Fibroblast of skin of left quadriceps (primary cell): ENCODE results near the gene TSPAN9.

ENCODE experiments used
- DNase-seq, 2 experiments: peaks; one replicate each; pipeline ENCODE4 v3.0.0-alpha.2; 2013; ENCODE audit warnings: low read depth in 2 of 2

Gene TSPAN9

DNA sequence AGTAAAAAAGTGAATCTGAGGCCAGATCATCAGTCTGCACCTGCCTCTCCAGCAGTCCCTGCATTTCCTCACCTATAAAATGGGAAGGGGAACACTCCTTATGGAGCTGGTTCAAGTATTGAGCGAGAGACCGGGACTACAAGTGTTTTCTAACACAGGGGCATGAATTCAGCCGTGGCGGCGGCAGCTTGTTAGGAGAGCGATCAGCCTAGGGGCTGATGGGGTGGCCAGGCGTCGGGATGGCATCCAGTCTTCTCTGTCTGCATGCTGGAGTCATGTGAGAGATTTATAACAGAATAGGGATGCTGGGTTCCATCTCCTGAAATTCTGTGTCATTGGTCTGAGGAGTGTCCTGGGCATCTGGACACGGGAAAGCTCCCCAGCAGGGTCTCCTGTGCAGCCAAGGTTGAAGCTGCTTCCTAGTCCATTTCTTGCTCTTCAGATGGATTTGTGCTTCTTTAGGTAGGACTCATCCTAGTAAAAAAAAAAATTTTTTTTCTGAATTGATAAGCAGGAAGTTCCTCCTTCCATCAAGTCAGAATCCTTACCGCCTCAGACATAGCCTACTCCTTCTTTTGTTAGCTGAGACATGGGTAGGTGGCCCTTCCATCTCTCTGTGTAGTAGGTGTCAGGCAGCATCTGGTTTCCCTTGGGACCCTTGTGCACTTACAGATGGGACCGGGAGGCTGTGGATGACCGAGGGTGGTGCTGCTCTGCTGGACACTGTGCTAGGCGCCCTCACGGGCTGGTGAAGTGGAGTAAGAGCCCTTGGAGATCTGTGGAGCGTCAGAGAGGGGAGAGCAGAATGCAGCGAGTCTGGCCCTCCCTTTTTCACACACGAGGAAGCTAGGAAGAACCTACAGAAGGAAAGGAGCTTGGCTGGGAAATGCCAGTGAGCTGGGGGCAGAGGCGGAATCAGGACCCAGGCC, 146.7 kb downstream of the TSPAN9 start:
- DNase-seq = no peak

DNA sequence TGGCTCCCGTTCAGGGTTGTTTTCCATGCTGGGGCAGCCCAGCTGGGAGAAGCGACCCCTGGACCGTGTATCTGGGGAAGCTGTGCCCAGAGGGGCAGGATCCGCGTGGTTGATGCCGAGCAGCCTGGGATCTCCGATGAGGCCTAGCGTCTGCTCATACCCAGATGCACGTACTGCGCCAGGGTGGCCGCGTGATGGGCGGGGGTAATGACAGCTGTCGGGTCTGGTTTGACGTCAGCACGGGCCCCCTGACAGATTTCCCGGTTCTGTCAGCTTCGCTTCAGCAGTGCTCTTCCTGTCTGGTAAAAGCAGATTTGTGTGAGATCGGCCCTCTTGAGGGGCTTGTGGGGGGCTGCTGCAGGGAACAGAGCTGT, 147.3 kb downstream of the TSPAN9 start:
- DNase-seq = no peak

DNA sequence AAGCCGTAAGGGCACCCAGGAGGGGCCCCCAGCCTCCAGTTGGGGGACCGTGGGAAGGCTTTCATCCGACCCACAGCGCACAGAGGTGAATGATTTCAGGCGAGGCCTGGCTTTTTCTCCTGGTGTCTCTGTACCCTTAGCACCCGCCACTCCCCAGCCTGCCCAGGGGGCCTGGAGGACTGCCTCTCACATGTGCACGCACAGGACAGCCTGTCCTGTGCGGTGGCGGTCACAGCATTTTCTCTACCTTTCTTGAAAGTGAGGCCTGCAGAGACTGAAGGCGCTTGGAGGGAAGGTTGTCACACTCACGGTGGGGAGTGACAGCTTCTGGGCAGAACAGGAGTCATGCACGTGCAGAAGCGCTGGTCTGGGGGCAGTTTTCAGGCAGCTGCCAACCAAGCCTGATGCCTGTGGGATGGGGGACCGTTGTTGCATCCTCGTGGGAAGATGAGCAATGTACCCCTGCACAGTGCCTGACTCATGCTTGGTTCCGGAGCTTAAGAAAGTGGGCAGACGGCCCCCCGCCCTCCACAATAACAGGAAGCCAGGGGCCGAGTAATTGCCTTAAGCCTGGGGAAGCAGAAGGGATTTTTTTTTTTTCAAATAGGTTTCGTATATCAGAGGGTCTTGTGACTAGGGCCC, 148.1 kb downstream of the TSPAN9 start:
- peak in 1 of 2 experiments; percentile 36 for DNase-seq

GRCh38 chr12:3225796-3226180, 148.6 kb downstream of the TSPAN9 start:
- no peak for DNase-seq

GRCh38 chr12:3226264-3226663, 149.1 kb downstream of the TSPAN9 start:
- DNase-seq = no peak

GRCh38 chr12:3227076-3227975, 150.1 kb downstream of the TSPAN9 start:
- DNase-seq = no peak

GRCh38 chr12:3228552-3228951, 151.4 kb downstream of the TSPAN9 start:
- DNase-seq = no peak

DNA sequence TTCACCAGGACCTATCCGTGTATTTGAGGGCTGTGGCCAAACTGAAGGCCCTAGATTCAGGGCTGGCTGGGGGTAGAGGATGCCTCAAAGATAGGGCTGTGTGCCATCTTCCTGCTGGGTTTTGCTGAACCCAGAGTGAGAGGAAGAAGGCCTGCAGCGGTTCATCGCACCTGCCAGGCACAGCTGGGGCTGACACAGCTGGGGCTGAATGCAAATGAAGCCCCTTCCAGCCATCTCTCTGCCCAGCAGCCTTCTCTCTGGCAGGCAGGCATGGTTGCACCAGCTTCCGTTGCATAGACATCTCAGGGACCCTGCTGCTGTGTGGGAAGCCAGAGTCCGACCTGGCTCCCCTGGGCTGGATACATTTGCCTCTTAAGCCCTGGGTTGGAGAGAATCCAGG, 152.4 kb downstream of the TSPAN9 start:
- no peak for DNase-seq

DNA sequence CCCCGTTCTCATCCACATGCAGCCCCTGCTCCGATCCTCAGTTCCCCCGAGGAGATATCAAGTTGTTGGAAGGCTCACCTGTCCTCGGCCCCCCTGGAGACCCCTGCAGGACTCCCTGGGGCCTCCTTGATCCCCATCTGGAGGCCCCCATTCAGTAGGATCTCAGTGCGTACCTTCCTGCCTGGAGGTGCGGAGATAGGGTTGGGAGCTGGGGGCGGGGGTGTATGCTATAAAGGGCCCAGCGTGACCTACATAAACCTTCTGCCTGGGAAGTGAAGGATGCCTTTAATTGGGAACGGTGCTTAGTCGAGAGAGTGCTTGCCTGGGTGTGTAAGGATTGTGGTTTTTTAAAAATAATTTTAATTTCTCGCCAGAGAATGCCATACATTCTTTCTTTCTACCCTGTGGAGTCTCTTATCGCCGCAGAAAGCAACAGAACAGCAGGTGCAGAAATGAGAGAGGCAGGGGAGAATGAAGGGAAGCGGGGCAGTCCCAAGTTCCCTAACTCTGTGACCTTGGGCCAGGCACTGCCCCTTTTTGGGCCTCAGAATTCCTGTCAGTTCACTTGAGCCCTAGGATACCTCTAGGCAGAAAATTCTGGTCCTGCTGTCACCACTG, 153.7 kb downstream of the TSPAN9 start:
- DNase-seq = no peak

GRCh38 chr12:3231399-3231876, 154.3 kb downstream of the TSPAN9 start:
- no peak for DNase-seq

GRCh38 chr12:3233797-3234196, 156.6 kb downstream of the TSPAN9 start:
- DNase-seq = no peak

- DNase-seq = no peak
Observed at GRCh38 chr12:3236345-3237187, 159.4 kb downstream of the TSPAN9 start.

GRCh38 chr12:3238196-3238595, 161.0 kb downstream of the TSPAN9 start:
- no peak for DNase-seq

GRCh38 chr12:3241621-3242020, 164.4 kb downstream of the TSPAN9 start:
- no peak for DNase-seq

- DNase-seq = no peak
Observed at GRCh38 chr12:3242199-3242863, 165.2 kb downstream of the TSPAN9 start.

GRCh38 chr12:3243376-3244084, 166.4 kb downstream of the TSPAN9 start:
- no peak for DNase-seq

GRCh38 chr12:3244219-3244750, 167.1 kb downstream of the TSPAN9 start:
- no peak for DNase-seq

GRCh38 chr12:3246253-3246652, 169.1 kb downstream of the TSPAN9 start:
- no peak for DNase-seq

GRCh38 chr12:3247077-3247476, 169.9 kb downstream of the TSPAN9 start:
- no peak for DNase-seq
